HepG2 (cell line): ENCODE results near the gene ZNF782.

Source experiments
- CCAR2 ChIP-seq: fragments of 200-400 bp; formaldehyde crosslinking; optimal IDR thresholded peaks from 2 replicates; pipeline ENCODE3; 2018; ENCODE audit warnings: low read depth, mild to moderate bottlenecking, low read length, moderate library complexity
- CREB1 ChIP-seq, 2 experiments: fragments of 450-650 bp in 1 of 2; IDR thresholded peaks; 2 replicates each; pipeline ENCODE4 v1.6.1; 2016 to 2017; ENCODE audit warnings: control low read depth in 1 of 2, mild to moderate bottlenecking in 1 of 2, missing compliant biosample characterization in 1 of 2, missing genetic modification characterization in 1 of 2
- NFE2 ChIP-seq: sonication (generic); formaldehyde crosslinking; IDR thresholded peaks from 2 replicates; pipeline ENCODE4 v1.4.0; 2020; ENCODE audit warnings: missing genetic modification reagents
- NR1H2 ChIP-seq: sonication (generic); formaldehyde crosslinking; IDR thresholded peaks from 2 replicates; pipeline ENCODE4 v1.8.1; 2022; ENCODE audit warnings: low read depth, missing genetic modification reagents, borderline replicate concordance
- SALL2 ChIP-seq: sonication (generic); formaldehyde crosslinking; IDR thresholded peaks from 2 replicates; pipeline ENCODE4 v1.8.1; 2023; ENCODE audit warnings: mild to moderate bottlenecking, missing genetic modification reagents, inconsistent platforms
- ZNF788 ChIP-seq: sonication (generic); formaldehyde crosslinking; IDR thresholded peaks from 2 replicates; pipeline ENCODE4 v1.5.0; 2020; ENCODE audit warnings: mild to moderate bottlenecking, missing genetic modification reagents, borderline replicate concordance

- TF ChIP-seq NR1H2 (CRISPR knock-in tag), result no peak
- TF ChIP-seq ZNF788, result no peak
- TF ChIP-seq CREB1 (IDR thresholded peaks at IDR 0.05), result peak; percentile 59; the same call in 1 of the 2 replicates
- peak; percentile 89 for TF ChIP-seq CREB1 (CRISPR knock-in tag; IDR thresholded peaks at IDR 0.05)
- no peak for TF ChIP-seq NFE2 (CRISPR knock-in tag)
- peak; percentile 59; the same call in 1 of the 2 replicates for TF ChIP-seq SALL2 (CRISPR knock-in tag)
- TF ChIP-seq CCAR2, result no peak
These were observed at the start of gene ZNF782 for GRCh38 chr9:96853781-96854650.
